CD4-positive, alpha-beta T cell treated with Interferon gamma for 1 hour (primary cell): ENCODE data around the gene GOLT1A.

Source experiments
- DNase-seq: peaks from one replicate; pipeline ENCODE4 v3.0.0-alpha.2; 2020

Gene GOLT1A

DNA sequence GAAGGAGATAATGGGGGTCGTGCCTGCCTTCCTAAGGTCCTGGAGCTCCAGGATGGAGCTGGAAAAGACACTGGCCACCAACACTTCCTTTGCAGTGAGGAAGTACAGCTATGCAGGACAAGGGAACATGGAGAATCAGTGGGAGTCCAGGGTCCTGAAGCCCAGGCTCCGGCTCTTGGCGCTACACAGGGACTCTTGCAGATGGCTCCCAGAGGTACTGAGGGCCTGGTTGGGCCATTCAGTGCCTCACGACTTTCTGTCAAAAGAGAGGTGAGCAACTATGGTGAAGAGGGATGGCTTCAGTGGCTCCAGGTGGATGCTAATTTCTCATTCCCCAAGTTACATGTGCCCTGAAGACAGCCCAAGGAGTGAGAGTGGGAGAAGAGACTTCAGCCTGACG, 60.1 kb downstream of the GOLT1A start:
- DNase-seq, result no peak

GRCh38 chr1:204152310-204153044, 61.3 kb downstream of the GOLT1A start:
- DNase-seq, result no peak

GRCh38 chr1:204151552-204152309, 62.1 kb downstream of the GOLT1A start, which contains the start of gene ETNK2:
ETNK2 (minus strand) TSS chr1:204152044; CDS start chr1:204151852, 192 bp downstream.
- DNase-seq, result peak; percentile 67

DNA sequence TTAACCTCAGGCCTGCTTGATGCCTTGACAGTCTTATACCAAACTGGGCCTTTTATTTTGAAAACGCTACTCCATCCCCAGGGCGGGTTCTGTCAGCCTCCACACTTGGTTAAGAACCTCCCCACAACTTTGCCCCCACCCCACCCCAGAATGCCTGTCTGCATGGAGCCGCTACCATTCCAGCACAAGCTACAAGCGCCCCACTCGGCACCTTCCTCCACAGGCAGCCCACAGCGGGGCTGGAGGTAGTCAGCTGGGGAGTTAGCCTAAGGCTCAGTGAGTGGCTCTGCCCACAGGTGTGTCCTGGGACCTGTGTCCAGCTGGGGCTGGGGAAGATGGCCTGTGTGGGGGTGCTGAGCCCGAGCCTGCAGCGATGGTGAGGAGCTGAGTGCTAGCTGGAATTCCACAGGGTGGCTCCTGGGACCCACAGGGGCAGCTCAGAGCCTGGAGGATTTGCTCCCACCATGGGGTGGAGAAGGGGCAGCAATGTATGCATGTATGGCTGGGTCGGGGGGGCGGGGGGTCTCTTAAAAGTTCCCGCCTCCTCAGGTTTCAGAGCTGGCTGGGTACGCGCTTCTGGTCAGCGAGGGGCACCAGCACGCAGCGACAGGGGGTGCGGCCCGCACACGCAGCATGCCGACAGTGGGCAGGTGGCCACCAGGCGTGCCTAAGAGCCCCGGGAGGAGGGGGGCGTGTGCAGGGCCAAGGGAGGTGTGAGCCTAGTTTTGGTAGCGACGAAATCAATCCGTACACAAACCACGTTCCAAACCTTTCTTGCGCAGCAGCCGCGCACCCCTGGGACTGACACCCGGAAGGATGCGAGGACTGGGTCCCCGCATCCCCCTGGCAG, 62.9 kb downstream of the GOLT1A start:
- no peak for DNase-seq

DNA sequence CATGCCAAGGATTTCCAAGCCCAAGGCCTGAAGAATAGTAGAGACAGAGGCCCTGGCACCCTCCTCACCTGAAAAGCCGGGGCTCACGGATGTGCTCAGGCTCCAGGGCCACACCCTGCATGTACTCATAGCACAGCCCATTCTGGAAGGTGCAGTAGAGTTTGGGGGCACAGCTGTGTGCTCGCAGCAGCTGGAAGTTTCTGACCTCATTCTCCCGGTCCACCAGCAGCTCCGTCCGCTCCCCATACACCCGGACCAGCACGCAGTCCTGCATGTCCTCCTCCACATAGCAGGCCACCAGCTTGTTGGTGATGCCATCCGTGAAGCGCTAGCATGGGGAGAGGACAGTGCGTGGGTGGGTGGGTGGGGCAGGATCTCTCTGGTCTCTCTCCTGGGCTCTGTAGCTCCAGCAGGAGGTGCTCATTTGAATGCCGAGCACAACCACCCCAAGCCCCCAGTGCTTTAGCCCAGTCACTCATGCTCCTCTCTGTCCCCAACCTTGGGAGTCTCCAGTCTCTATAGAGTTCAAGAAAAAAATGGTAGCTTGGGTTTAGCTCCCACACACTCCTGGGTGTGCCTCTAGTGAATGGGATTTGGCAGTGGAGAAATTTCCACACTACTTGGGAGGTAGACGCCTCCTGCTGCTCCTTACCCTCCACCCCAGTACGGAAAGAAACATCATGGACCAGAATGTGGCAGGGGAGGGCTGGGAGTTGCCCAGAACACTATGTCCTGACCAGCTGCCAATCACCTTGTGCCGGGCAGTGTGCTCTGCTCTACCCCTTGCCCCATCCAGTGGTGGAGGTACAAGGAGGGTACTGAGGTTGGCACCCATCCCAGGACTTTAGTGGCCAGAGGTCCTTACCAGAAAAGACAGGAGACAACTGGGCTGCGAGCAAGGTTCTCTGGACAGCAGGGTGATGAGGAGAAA, 63.9 kb downstream of the GOLT1A start:
- DNase-seq, result no peak

DNA sequence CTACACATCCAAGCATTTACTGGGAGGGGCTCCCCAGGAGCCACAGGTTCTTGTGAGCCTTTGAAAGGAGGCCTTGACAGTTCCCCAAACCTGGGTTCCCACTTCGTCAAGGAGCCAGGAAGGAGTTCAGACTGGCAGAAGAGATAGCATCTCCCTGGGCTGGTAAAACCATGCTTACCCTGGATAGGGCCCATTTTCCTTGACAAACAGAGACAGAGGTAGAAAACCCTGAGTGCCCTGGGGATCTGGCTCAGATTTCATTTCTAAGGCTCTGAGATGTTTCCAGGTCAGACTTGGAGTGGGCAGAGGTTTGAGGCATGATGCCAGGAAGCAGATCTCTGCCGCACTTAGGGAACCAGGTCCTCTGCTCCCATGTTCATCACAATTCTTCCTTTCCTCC, 64.7 kb downstream of the GOLT1A start:
- no peak for DNase-seq
